Cortex of kidney (tissue), 1 donor: ENCODE results near the gene MLNR.
A peak's percentile ranks its signal among the peaks of the same experiment; 100 is the strongest.

Experiments used
- DNase-seq: peaks from one replicate; lab custom pipeline; 2025; lab: John Stamatoyannopoulos, UW

MLNR gene

DNA sequence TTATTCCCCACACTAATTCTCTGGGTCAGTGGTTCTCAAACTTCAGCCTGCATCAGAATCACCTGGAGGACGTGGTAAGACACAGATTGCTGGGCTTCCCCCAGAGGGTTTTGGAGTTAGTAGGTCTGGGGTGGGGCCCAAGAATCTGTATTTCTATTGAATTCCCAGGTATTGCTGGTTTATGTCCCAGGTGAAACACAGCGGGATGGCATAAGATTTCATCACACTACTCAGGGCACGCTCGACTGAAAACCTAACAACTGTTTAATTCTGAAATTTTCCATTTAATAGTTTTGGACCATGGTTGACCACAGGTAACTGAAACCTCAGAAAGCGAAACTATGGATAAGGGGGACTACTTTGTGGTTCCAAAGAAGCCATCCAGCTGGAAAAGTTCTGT is 6.5 kb downstream of the MLNR start:
- DNase-seq = no peak

DNA sequence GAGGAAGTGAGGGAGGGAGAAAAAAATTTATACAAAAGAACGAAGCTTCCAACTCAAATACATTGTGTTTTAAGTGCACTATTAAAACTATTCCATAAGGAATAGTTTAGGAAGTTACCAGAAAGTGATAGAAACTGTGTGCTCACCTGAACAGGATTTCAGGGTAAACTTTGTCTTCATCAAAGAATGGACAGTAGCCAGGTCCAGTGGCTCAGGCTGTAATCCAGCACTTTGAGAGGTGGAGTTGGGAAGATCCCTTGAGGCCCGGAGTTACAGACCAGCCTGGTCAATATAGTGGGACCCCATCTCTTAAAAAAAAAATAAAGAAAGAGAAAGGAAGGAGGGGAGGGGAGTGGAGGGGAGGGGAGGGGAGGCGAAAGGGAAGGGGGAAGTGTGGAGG is 14.6 kb downstream of the MLNR start:
- DNase-seq = no peak

GRCh38 chr13:49235856-49236431 is 15.8 kb downstream of the MLNR start:
- no peak for DNase-seq

GRCh38 chr13:49238621-49239020 is 18.5 kb downstream of the MLNR start:
- DNase-seq = no peak

DNA sequence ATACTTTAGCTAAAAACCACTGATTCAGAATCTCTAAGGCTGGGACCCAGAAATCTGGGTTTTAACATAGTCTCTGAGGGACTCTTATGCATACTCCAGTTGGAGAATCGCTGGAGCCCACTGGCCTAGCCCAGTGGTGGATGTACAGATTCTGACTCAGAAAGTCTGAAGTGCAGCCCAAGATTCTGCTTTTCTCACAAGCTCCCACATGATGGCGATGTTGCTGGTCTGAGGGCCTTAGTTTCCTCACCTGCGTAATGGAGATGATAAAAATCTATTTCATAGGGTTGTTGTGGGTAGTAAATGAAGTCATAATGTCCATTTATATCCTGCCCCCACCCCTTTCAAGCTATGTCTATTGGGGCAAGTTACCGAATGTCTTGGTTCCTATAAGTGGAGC is 19.9 kb downstream of the MLNR start:
- DNase-seq = no peak

DNA sequence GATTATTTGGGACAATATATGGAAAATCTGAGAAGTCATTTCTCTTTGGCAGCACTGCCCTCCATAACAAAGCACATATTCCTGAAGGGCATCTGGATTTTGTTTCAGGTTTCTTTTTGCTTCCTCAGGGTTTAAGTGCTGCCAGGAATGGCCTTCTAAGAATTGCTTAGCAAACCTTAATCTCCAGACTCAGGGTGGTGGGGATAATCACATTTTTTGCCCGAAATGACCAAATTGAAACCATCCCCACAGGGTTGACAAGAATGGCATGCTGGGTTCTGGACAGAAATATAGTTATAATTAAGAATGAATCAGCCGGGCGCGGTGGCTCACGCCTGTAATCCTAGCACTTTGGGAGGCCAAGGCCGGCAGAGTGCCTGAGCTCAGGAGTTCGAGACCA is 21.2 kb downstream of the MLNR start:
- DNase-seq = no peak

GRCh38 chr13:49245101-49245500 is 25.0 kb downstream of the MLNR start:
- DNase-seq = no peak

- no peak for DNase-seq
Observed at GRCh38 chr13:49246850-49247642, 26.9 kb downstream of the MLNR start.

GRCh38 chr13:49247643-49248621 is 27.8 kb downstream of the MLNR start, which contains the start of gene CDADC1:
CDADC1 (plus strand) TSS chr13:49247925; CDS start chr13:49248038, 113 bp downstream.
- peak; percentile 32 for DNase-seq

- no peak for DNase-seq
Observed at GRCh38 chr13:49248622-49249002, 28.5 kb downstream of the MLNR start.

DNA sequence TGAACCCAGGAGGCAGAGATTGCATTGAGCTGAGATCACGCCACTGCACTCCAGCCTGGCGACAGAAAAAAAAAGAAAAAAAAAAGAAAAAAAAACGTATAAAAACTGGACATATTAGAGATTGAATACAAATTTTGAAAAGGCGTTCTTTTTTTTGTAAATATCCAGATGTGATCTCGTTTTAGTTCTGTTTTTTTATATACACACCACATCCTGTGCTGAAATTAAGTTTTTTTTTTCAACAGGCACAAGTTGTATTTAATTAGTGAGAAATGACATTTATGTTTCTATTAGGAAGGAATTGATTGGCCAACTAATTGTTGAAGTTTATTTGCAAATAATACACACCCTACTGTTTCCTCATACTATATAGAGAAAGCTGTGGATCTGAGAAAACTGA is 31.2 kb downstream of the MLNR start:
- no peak for DNase-seq

- no peak for DNase-seq
Observed at GRCh38 chr13:49253310-49253709, 33.2 kb downstream of the MLNR start.

DNA sequence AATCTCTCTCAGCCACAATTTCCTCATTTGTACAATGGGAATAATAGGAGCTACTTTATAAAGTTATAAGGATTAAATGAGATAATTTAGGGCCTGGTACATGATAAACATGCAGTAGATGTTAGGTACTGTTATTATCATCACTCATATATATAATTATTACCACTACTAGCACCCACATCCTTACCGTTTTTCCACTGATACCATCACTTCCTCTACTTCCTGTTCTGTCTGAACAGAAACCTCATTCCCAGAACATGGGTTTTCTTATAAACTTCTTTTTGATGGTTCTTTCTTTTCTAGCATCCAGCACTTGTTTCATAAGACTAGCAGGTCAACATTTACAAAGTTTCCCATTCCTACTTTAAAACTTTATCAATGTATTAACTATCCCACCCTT is 33.9 kb downstream of the MLNR start:
- no peak for DNase-seq

DNA sequence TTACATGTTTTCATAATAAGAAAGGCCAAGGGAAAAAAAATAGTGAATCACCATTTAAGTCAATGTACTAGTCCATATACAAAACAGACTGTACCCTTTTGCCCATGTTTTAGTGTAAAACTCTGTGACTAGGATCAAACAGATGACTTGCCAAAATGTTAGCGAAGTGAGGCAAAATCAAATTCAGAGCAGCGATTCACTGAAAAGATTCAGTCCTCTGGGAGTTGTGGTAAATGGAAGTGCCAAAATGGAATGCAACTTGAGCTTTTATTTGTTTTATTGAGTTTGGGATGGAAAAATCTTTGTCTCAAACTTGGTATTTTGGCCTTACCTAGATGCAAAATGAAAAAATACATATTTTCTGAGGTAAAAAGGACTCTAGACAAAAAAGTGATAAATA is 36.7 kb downstream of the MLNR start:
- DNase-seq = no peak

DNA sequence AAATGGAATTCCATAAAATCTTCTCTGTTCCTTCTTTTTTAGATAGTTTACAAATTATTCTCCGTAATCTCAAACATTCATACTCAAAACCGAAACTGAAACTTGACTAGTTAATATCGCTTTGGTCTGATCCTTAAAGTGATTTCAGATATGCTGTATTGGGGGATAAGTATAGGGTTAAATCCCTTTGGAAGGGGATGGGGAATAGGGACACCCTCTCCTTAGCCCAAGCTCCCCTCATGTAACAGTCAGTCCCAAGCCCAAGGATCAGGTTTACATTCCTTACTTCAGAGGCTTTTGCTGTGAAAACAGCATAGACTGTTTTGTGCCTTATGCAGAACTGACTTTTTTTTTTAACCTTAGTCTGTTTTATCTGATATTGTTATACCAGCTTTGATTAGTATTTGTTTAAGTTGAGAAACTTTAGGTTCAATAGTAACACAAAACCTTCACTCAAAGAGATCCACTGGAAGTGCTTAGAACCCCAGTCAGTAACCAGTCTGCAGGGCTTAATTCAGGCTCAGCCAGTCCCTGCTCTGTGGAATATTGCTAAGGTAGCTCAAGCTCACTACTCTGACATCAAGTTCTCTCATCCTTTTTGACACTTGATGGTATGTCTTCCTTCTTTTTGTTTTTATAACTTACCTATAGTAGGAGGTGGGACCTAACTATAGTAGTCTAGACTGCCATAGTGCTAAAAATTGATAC is 38.1 kb downstream of the MLNR start:
- no peak for DNase-seq

GRCh38 chr13:49259586-49259985 is 39.4 kb downstream of the MLNR start:
- no peak for DNase-seq

DNA sequence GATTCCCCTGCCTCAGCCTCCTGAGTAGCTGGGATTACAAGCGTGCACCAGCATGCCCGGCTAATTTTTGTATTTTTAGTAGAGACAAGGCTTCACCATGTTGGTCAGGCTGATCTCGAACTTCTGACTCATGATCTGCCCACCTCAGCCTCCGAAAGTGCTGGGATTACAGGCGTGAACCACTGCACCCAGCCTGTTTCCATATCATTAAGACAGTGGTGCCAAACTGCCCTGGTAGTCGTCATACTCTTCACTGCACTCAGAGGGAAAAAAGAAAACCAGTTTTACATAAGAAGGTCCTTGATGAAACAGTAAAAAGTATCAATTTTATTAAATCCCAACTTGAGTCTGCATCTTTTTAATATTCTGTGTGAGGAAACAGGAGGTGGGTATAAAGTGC is 42.5 kb downstream of the MLNR start:
- DNase-seq = no peak

GRCh38 chr13:49265822-49266221 is 45.7 kb downstream of the MLNR start:
- no peak for DNase-seq

DNA sequence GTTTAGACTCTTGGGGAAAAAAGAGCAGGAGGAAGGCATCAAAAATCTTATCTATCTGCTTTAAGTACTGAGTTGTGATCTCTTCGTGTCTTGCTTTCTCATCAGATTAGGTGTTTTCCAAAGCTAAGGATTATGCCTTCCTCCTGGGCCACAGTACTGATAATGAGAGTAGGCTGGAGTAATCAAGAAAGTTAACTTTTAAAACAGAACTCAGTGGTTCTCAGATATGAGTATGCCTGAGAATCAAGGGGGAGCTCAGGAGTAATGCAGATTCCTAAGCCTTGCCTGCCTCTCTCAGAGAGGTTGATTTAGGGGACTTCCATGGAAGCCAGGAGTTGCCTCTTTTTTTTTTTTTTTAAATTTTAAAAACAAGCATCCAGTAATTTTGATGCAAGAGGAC is 51.1 kb downstream of the MLNR start:
- DNase-seq = no peak
